ENCODE results near the gene RNF113B.

The RNF113B gene

GRCh38 chr13:98144027-98144741 lies 32.9 kb downstream of the RNF113B start:
- peak overlapping the region; percentile 83 for H3K4me3 ChIP-seq (ENCODE audit: low read length)
- TF ChIP-seq CTCF (conservative IDR thresholded peaks at IDR 0.05; ENCODE audit: low read length): no peak
- peak; percentile 66 for DNase-seq (ENCODE audit: low read depth)

GRCh38 chr13:98143601-98144026 lies 33.5 kb downstream of the RNF113B start:
- H3K4me3 ChIP-seq (ENCODE audit: low read length): peak overlapping the region; percentile 83
- peak; percentile 20 for DNase-seq (ENCODE audit: low read depth)
- no peak for TF ChIP-seq CTCF (conservative IDR thresholded peaks at IDR 0.05; ENCODE audit: low read length)

- no peak for TF ChIP-seq CTCF (conservative IDR thresholded peaks at IDR 0.05; ENCODE audit: low read length)
- H3K4me3 ChIP-seq (ENCODE audit: low read length): peak overlapping the region; percentile 83
- DNase-seq (ENCODE audit: low read depth): no peak
Observed at GRCh38 chr13:98143157-98143553, 33.9 kb downstream of the RNF113B start.

GRCh38 chr13:98142380-98143156 lies 34.5 kb downstream of the RNF113B start, which contains the start of gene FARP1:
FARP1 (plus strand) TSS chr13:98143094; CDS start chr13:98213243, 70,149 bp downstream.
- H3K4me3 ChIP-seq (ENCODE audit: low read length): peak within 1 kb of the TSS; percentile 83
- peak; percentile 65 for DNase-seq (ENCODE audit: low read depth)
- no peak for TF ChIP-seq CTCF (conservative IDR thresholded peaks at IDR 0.05; ENCODE audit: low read length)

GRCh38 chr13:98141509-98142379 lies 35.3 kb downstream of the RNF113B start:
- TF ChIP-seq CTCF (conservative IDR thresholded peaks at IDR 0.05; ENCODE audit: low read length): no peak
- DNase-seq (ENCODE audit: low read depth): peak; percentile 6
- H3K4me3 ChIP-seq (ENCODE audit: low read length): peak overlapping the region; percentile 83

- DNase-seq (ENCODE audit: low read depth): no peak
- no peak for TF ChIP-seq CTCF (conservative IDR thresholded peaks at IDR 0.05; ENCODE audit: low read length)
- H3K4me3 ChIP-seq (ENCODE audit: low read length): no peak overlapping the region
Observed at GRCh38 chr13:98141091-98141490, 36.0 kb downstream of the RNF113B start.

All from AG10803 (cell line).